IMR-90 (cell line): Measurements from ENCODE around the gene BRCA2. TPM values are rescaled to one million over a fixed set of nuclear protein-coding genes. Genes with fewer than 3 reads are reported as not detected.

Experiments used
- ATAC-seq: fragments of 200-7000 bp; cut with Tn5 transposase; 2 replicates; pipeline ENCODE4 v1.9.1; 2020; ENCODE audit warnings: low read depth, mild to moderate bottlenecking, moderate library complexity
- BruUV-seq: library from RNA; stranded (reverse); fragments of 400-500 nt; replicated peaks from 2 replicates; lab custom pipeline; 2021; lab: Mats Ljungman, UMichigan
- CTCF ChIA-PET: fragments of 300-600 bp; formaldehyde crosslinking; extraction: SDS; loops from one replicate; lab custom pipeline; 2021; ENCODE audit warnings: antibody characterized with exemption; lab: Yijun Ruan, JAX
- POLR2A ChIA-PET: fragments of 300-600 bp; sonication (Branson Sonifier 250); formaldehyde crosslinking; loops from one replicate; lab custom pipeline; 2022; ENCODE audit warnings: antibody characterized with exemption; ENCODE audit not compliant: unreplicated experiment; lab: Charles Lee
- DNase-seq: peaks from one replicate; pipeline ENCODE4 v3.0.0; 2013
- H2AFZ ChIP-seq: replicated peaks from 2 replicates; pipeline ENCODE3; 2013; ENCODE audit warnings: low read length, mild to moderate bottlenecking; ENCODE audit not compliant: poor library complexity
- H2AK5ac ChIP-seq: 2 replicates; pipeline ENCODE4 v1.6.1; 2013; ENCODE audit warnings: low read depth, low read length, inconsistent platforms
- H2AK9ac ChIP-seq: replicated peaks from 2 replicates; pipeline ENCODE3; 2013; ENCODE audit warnings: mild to moderate bottlenecking, low read depth, low read length, moderate library complexity; ENCODE audit not compliant: poor library complexity
- H2BK120ac ChIP-seq: 2 replicates; pipeline ENCODE4 v1.6.1; 2013; ENCODE audit warnings: low read depth, low read length, inconsistent platforms
- H2BK15ac ChIP-seq: 3 replicates; pipeline ENCODE4 v1.6.1; 2013; ENCODE audit warnings: low read depth, low read length, inconsistent platforms
- H2BK20ac ChIP-seq: 2 replicates; pipeline ENCODE4 v1.6.1; 2013; ENCODE audit warnings: low read depth, mild to moderate bottlenecking, inconsistent platforms, low read length, moderate library complexity
- H2BK5ac ChIP-seq: 2 replicates; pipeline ENCODE4 v1.6.1; 2013; ENCODE audit warnings: mild to moderate bottlenecking, low read depth, low read length, inconsistent platforms; ENCODE audit not compliant: poor library complexity, severe bottlenecking
- H3K14ac ChIP-seq: replicated peaks from 2 replicates; pipeline ENCODE4 v1.6.1; 2013; ENCODE audit warnings: low read depth, low read length, inconsistent platforms
- H3K18ac ChIP-seq: 2 replicates; pipeline ENCODE4 v1.6.1; 2013; ENCODE audit warnings: low read depth, low read length, control low read depth
- H3K23ac ChIP-seq: 2 replicates; pipeline ENCODE4 v1.6.1; 2013; ENCODE audit warnings: low read depth, low read length, inconsistent platforms
- H3K27ac ChIP-seq: 2 replicates; pipeline ENCODE4 v1.5.1; 2013; ENCODE audit warnings: mild to moderate bottlenecking, control low read depth, low read length; ENCODE audit not compliant: insufficient read depth
- H3K27me3 ChIP-seq: 2 replicates; pipeline ENCODE4 v1.6.1; 2013; ENCODE audit warnings: low read length; ENCODE audit not compliant: control insufficient read depth, insufficient read depth
- H3K36me3 ChIP-seq: 2 replicates; pipeline ENCODE4 v1.6.1; 2013; ENCODE audit warnings: low read length, mixed read lengths; ENCODE audit not compliant: control insufficient read depth, insufficient read depth
- H3K4ac ChIP-seq: 2 replicates; pipeline ENCODE4 v1.6.1; 2013; ENCODE audit warnings: low read depth, low read length, inconsistent platforms
- H3K4me1 ChIP-seq: 2 replicates; pipeline ENCODE4 v1.6.1; 2013; ENCODE audit warnings: low read length, mixed read lengths; ENCODE audit not compliant: control insufficient read depth, insufficient read depth
- H3K4me2 ChIP-seq: 2 replicates; pipeline ENCODE4 v1.6.1; 2013; ENCODE audit warnings: low read depth, mild to moderate bottlenecking, control low read depth, low read length, moderate library complexity
- H3K4me3 ChIP-seq: 2 replicates; pipeline ENCODE4 v1.5.1; 2013; ENCODE audit warnings: low read depth, mild to moderate bottlenecking, control low read depth, low read length, moderate library complexity; ENCODE audit not compliant: insufficient read depth
- H3K56ac ChIP-seq: 2 replicates; pipeline ENCODE4 v1.6.1; 2013; ENCODE audit warnings: low read length, inconsistent platforms; ENCODE audit not compliant: insufficient read depth; ENCODE audit errors: extremely low read depth
- H3K79me1 ChIP-seq, 2 experiments: 2 replicates each; pipeline ENCODE4 v1.6.1; 2013; ENCODE audit warnings: low read length in 2 of 2, inconsistent platforms in 1 of 2, low read depth in 1 of 2
- H3K9ac ChIP-seq: 2 replicates; pipeline ENCODE4 v1.6.1; 2013; ENCODE audit warnings: low read depth, low read length, control low read depth
- H3K9me1 ChIP-seq: 2 replicates; pipeline ENCODE4 v1.6.1; 2013; ENCODE audit warnings: low read length, inconsistent platforms; ENCODE audit not compliant: insufficient read depth
- H3K9me3 ChIP-seq: 2 replicates; pipeline ENCODE4 v1.6.1; 2013; ENCODE audit warnings: low read length; ENCODE audit not compliant: control insufficient read depth, insufficient read depth
- H4K20me1 ChIP-seq: 2 replicates; pipeline ENCODE4 v1.6.1; 2013; ENCODE audit warnings: low read length, inconsistent platforms; ENCODE audit not compliant: insufficient read depth
- H4K5ac ChIP-seq: 2 replicates; pipeline ENCODE4 v1.6.1; 2013; ENCODE audit warnings: mild to moderate bottlenecking, low read depth, low read length, control low read depth
- H4K8ac ChIP-seq, 2 experiments: 2 replicates each; pipeline ENCODE4 v1.6.1; 2013; ENCODE audit warnings: low read depth in 2 of 2, low read length in 2 of 2, control low read depth in 1 of 2, inconsistent platforms in 1 of 2
- H4K91ac ChIP-seq: 2 replicates; pipeline ENCODE4 v1.6.1; 2013; ENCODE audit warnings: low read depth, low read length, inconsistent platforms; ENCODE audit not compliant: insufficient read depth
- BHLHE40 ChIP-seq: fragments of 150-350 bp; IDR thresholded peaks from 2 replicates; pipeline ENCODE4 v1.6.1; 2016; ENCODE audit warnings: mild to moderate bottlenecking, low read depth, low read length
- CEBPB ChIP-seq: IDR thresholded peaks from 2 replicates; pipeline ENCODE4 v1.6.1; 2012; ENCODE audit warnings: low read depth, low read length, improper control_type of control experiment
- MAZ ChIP-seq: IDR thresholded peaks from 2 replicates; pipeline ENCODE4 v1.6.1; 2012; ENCODE audit warnings: low read depth, mild to moderate bottlenecking, low read length, improper control_type of control experiment, moderate library complexity, borderline replicate concordance
- NFE2L2 ChIP-seq: fragments of 150-350 bp; IDR thresholded peaks from 2 replicates; pipeline ENCODE4 v1.6.1; 2016; ENCODE audit warnings: low read depth, mild to moderate bottlenecking, low read length
- RFX5 ChIP-seq: IDR thresholded peaks from 2 replicates; pipeline ENCODE4 v1.8.0; 2012; ENCODE audit warnings: low read depth, mild to moderate bottlenecking, low read length, moderate library complexity
- SMC3 ChIP-seq: fragments of 150-350 bp; IDR thresholded peaks from 2 replicates; pipeline ENCODE4 v1.6.1; 2016; ENCODE audit warnings: low read depth, mild to moderate bottlenecking, antibody characterized with exemption, low read length, moderate library complexity
- WGBS, 2 experiments: methylation state at CpG; one replicate each; pipeline versions ENCODE4 v1.1.5 to v1.1.7; 2013; ENCODE audit warnings: missing lambda C conversion rate in 2 of 2; ENCODE audit not compliant: insufficient read length in 1 of 2; ENCODE audit errors: extremely low coverage in 2 of 2; 5-methylcytosine and 5-hydroxymethylcytosine counted together
- dilution Hi-C: fragments of 300-500 bp; cut with HindIII; formaldehyde crosslinking; loops from one replicate; pipeline ENCODE4 v1.14.3; 2018; ENCODE audit warnings: low sequenced_read_pairs; ENCODE audit not compliant: unreplicated experiment
- in situ Hi-C: fragments of 300-500 bp; cut with MboI; formaldehyde crosslinking; loops from 3 replicates; pipeline ENCODE4 v1.14.3; 2019; ENCODE audit warnings: low sequenced_read_pairs, inconsistent platforms, mixed read lengths
- intact Hi-C: fragments of 100-400 bp; cut with micrococcal nuclease; formaldehyde crosslinking; loops from 2 replicates; pipeline ENCODE4 v1.10.0; 2022
- polyA plus RNA-seq, 3 experiments: library from polyadenylated mRNA; depleted of rRNA; stranded (reverse); fragments of >200 nt; gene quantifications; 2 replicates each; pipeline ENCODE4 v1.2.3, GENCODE V29; 2012; ENCODE audit warnings: low replicate concordance in 1 of 3
- total RNA-seq: library from RNA; depleted of rRNA; stranded (reverse); fragments of >200 nt; gene quantifications from 2 replicates; pipeline ENCODE4 v1.2.3, GENCODE V29; 2012

Gene BRCA2
- total and polyA plus RNA-seq, 2 of the 4 experiments (the other 2 are of a cell fraction) = 2.0 to 9.7 TPM

DNA sequence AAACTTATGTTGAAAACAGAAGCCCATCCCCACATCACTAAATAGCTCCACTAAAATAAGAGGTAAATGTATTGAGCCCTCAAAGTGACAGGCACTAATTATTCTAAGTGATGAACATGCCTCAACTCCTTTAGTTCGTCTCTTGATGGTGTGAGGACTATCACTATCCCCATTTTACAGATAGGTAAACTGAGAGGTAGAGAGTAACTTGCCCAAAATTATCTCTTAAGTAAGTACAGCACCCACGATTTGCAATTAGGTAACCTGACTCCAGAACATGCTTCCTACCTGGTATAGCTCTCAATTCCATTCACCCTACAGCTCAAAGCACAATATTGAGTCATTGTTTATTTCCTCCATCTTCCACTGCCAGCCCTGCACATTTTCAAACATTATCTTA, 12.8 kb upstream of the BRCA2 start:
- Histone ChIP-seq H4K5ac (no peak overlapping the region), H2AK9ac (no peak overlapping the region), H4K91ac (no peak overlapping the region), H3K27ac (no peak overlapping the region), H3K4me3 (no peak overlapping the region), H3K9me1 (no peaks in the 10 kb centered on the region), H3K4me2 (no peak overlapping the region), H2AFZ (no peak overlapping the region), H2BK15ac (no peak overlapping the region), H3K4ac (no peak overlapping the region), H4K20me1 (no peaks in the 10 kb centered on the region), H3K27me3 (peaks cover 3% of the 10 kb centered on the region), H2AK5ac (no peak overlapping the region), H3K36me3 (no peaks in the 10 kb centered on the region), H3K18ac (no peak overlapping the region), H2BK20ac (no peak overlapping the region), H2BK120ac (no peak overlapping the region), H3K9ac (no peak overlapping the region), H4K8ac (no peak overlapping the region), H3K79me1 (no peaks in the 10 kb centered on the region), H3K4me1 (no peaks in the 10 kb centered on the region), H3K56ac (no peak overlapping the region), H3K23ac (no peak overlapping the region), H3K14ac (no peak overlapping the region), H2BK5ac (no peak overlapping the region), H3K9me3 (no peaks in the 10 kb centered on the region)
- no CpG with 5 or more reads among the region's 2 CpGs for WGBS, 2 experiments
- ChIA-PET POLR2A (no interaction called here), CTCF (no interaction called here)
- intact Hi-C loops = no loop called here
- in situ Hi-C loops = no loop called here
- no peak for TF ChIP-seq RFX5
- TF ChIP-seq SMC3 = no peak
- TF ChIP-seq NFE2L2 = no peak
- TF ChIP-seq MAZ = no peak
- no peak for TF ChIP-seq BHLHE40
- no peak for TF ChIP-seq CEBPB
- BruUV-seq = no TSS peak
- no peak for ATAC-seq
- DNase-seq = no peak
- dilution Hi-C loops = no loop called here
